Activated CD4-positive, alpha-beta memory T cell treated with anti-CD3 and anti-CD28 coated beads, Interleukin-2, amount 10 ng/mL, durations not matched to agents 7 days and 5 days (primary cell): Measurements from ENCODE around the gene KIAA0040. TPM values are rescaled to one million over a fixed set of nuclear protein-coding genes. Genes with fewer than 3 reads are reported as not detected.

Experiments used
- CTCF ChIA-PET: fragments of 350-600 bp; sonication (Branson Sonifier 250); formaldehyde crosslinking; loops from one replicate; lab custom pipeline; 2021; ENCODE audit warnings: antibody characterized with exemption, inconsistent platforms; lab: Charles Lee
- POLR2A ChIA-PET: fragments of 350-600 bp; sonication (Branson Sonifier 250); formaldehyde crosslinking; loops from one replicate; lab custom pipeline; 2021; ENCODE audit warnings: antibody characterized with exemption; lab: Charles Lee
- DNase-seq: peaks from one replicate; pipeline ENCODE4 v3.0.0-alpha.2; 2020
- H3K27ac Mint-ChIP-seq: one replicate; pipeline ENCODE4 v1.8.0; 2021; ENCODE audit warnings: mild to moderate bottlenecking, mixed read lengths
- H3K27me3 Mint-ChIP-seq: one replicate; pipeline ENCODE4 v1.8.0; 2021; ENCODE audit warnings: mixed read lengths
- H3K36me3 Mint-ChIP-seq: one replicate; pipeline ENCODE4 v1.8.0; 2021; ENCODE audit warnings: low read depth, mixed read lengths
- H3K4me1 Mint-ChIP-seq: one replicate; pipeline ENCODE4 v1.8.0; 2021; ENCODE audit warnings: mixed read lengths
- H3K4me3 Mint-ChIP-seq: one replicate; pipeline ENCODE4 v1.8.0; 2021; ENCODE audit warnings: mild to moderate bottlenecking, mixed read lengths
- H3K9me3 Mint-ChIP-seq: one replicate; pipeline ENCODE4 v1.8.0; 2021; ENCODE audit warnings: mixed read lengths
- total RNA-seq, 2 experiments: library from RNA; stranded (reverse); gene quantifications; one replicate each; pipeline ENCODE4 v1.2.3, GENCODE V29; 2021

KIAA0040 gene
- total RNA-seq, 2 experiments from 2014 or later, result 79.4 to 80.2 TPM

- DNase-seq, result no peak
- H3K9me3 Mint-ChIP-seq, result peaks cover 5% of the 10 kb centered on the region
- ChIA-PET CTCF (interaction anchor here (0.9 to 2.8 kb wide), 4 partner anchors 28 to 70 kb away, joined by 3 to 10 read pairs (median 4); no protein-coding TSS in a partner anchor), POLR2A (no interaction called here)
- H3K27me3 Mint-ChIP-seq, result no peaks in the 10 kb centered on the region
- H3K36me3 Mint-ChIP-seq, result peaks cover 9% of the 10 kb centered on the region
- peaks cover 12% of the 10 kb centered on the region for H3K4me1 Mint-ChIP-seq
- H3K4me3 Mint-ChIP-seq, result no peak overlapping the region
- H3K27ac Mint-ChIP-seq, result no peak overlapping the region
These were observed 23.9 kb upstream of the KIAA0040 start for GRCh38 chr1:175216444-175216843.

DNA sequence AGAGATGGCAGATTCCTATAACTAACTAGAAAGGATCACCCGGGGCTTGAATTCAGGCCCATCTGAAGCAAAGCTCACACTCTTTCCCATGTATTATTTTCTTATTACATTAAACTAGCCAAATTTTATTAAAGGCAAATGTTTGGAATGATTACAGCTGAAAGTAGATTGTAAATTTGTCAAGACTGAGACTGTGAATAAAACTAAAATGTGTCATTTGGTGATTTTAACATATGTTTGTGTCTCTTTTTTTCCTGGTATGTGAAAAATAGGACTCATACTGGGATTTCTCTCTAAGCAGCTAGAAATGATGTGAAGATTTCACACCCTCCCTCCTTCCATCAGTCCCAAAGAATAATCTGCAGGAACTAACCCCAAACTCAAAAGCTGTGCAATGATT is 19.1 kb upstream of the KIAA0040 start:
- no peak overlapping the region for H3K27ac Mint-ChIP-seq
- H3K4me1 Mint-ChIP-seq, result peaks cover 48% of the 10 kb centered on the region
- H3K9me3 Mint-ChIP-seq, result peaks cover 5% of the 10 kb centered on the region
- no peaks in the 10 kb centered on the region for H3K27me3 Mint-ChIP-seq
- POLR2A ChIA-PET, result interaction anchor here (1.4 to 2.3 kb wide), 2 partner anchors 21 to 22 kb away, joined by 4 to 10 read pairs; no protein-coding TSS in a partner anchor
- H3K36me3 Mint-ChIP-seq, result peaks cover 9% of the 10 kb centered on the region
- CTCF ChIA-PET, result interaction anchor here (0.6 to 2.0 kb wide), 5 partner anchors 55 to 106 kb away, joined by 3 to 9 read pairs (median 5); no protein-coding TSS in a partner anchor
- H3K4me3 Mint-ChIP-seq, result no peak overlapping the region
- DNase-seq, result no peak

- ChIA-PET CTCF (interaction anchor here (0.9 to 3.7 kb wide), 6 partner anchors 11 to 107 kb away, joined by 3 to 33 read pairs (median 7); no protein-coding TSS in a partner anchor), POLR2A (interaction anchor here (2.0 to 5.2 kb wide), 2 partner anchors 20 to 187 kb away, joined by 7 to 145 read pairs; partner anchors contain the start of genes KIAA0040 and MRPS14)
- H3K9me3 Mint-ChIP-seq, result peaks cover 5% of the 10 kb centered on the region
- H3K4me3 Mint-ChIP-seq, result no peak overlapping the region
- no peaks in the 10 kb centered on the region for H3K27me3 Mint-ChIP-seq
- H3K36me3 Mint-ChIP-seq, result peaks cover 9% of the 10 kb centered on the region
- H3K27ac Mint-ChIP-seq, result peak overlapping the region; percentile 99
- DNase-seq, result no peak
- peaks cover 49% of the 10 kb centered on the region for H3K4me1 Mint-ChIP-seq
These were observed 18.2 kb upstream of the KIAA0040 start for GRCh38 chr1:175210744-175211143.

DNA sequence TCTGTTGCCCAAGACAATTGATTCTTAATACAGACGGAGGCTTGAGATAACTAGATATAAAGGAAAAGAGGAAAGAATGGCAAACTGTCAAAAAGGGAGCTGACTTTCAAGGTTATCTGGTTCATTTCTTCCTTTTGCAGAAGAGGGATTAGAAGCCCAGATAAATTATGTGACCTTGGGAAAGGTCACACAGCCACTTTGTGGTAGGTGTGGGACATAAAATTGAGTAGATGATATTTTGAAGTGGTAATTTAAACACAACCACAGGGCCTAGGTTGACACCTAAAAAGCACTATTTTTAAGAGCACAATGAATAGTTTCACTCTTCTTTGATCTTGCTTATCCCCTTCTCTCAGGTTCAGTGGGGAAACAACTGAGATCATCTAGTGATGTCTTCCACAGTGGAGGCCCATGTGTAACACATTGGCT is 16.9 kb upstream of the KIAA0040 start:
- Mint-ChIP-seq H3K4me3 (peak overlapping the region; percentile 74), H3K4me1 (peaks cover 50% of the 10 kb centered on the region), H3K36me3 (peaks cover 7% of the 10 kb centered on the region), H3K9me3 (peaks cover 5% of the 10 kb centered on the region), H3K27ac (peak overlapping the region; percentile 99), H3K27me3 (no peaks in the 10 kb centered on the region)
- POLR2A ChIA-PET, result interaction anchor here (0.6 to 5.2 kb wide), 10 partner anchors 9 to 244 kb away, joined by 3 to 145 read pairs (median 4); partner anchors contain the start of genes CACYBP, KIAA0040 and MRPS14
- no peak for DNase-seq
- CTCF ChIA-PET, result interaction anchor here (0.8 to 3.7 kb wide), 11 partner anchors 8 to 211 kb away, joined by 3 to 33 read pairs (median 5); no protein-coding TSS in a partner anchor

GRCh38 chr1:175208773-175209492 is 16.4 kb upstream of the KIAA0040 start:
- POLR2A ChIA-PET, result interaction anchor here (0.6 to 5.2 kb wide), 10 partner anchors 8 to 243 kb away, joined by 3 to 145 read pairs (median 4); partner anchors contain the start of genes CACYBP, KIAA0040 and MRPS14
- peaks cover 54% of the 10 kb centered on the region for H3K4me1 Mint-ChIP-seq
- peak overlapping the region; percentile 99 for H3K27ac Mint-ChIP-seq
- DNase-seq, result peak; percentile 74
- peaks cover 7% of the 10 kb centered on the region for H3K36me3 Mint-ChIP-seq
- H3K9me3 Mint-ChIP-seq, result peaks cover 5% of the 10 kb centered on the region
- CTCF ChIA-PET, result interaction anchor here (0.7 to 3.7 kb wide), 13 partner anchors 9 to 210 kb away, joined by 3 to 33 read pairs (median 5); no protein-coding TSS in a partner anchor
- H3K4me3 Mint-ChIP-seq, result peak overlapping the region; percentile 74
- H3K27me3 Mint-ChIP-seq, result no peaks in the 10 kb centered on the region

- no peak for DNase-seq
- Mint-ChIP-seq H3K27me3 (no peaks in the 10 kb centered on the region), H3K4me3 (no peak overlapping the region), H3K36me3 (no peaks in the 10 kb centered on the region), H3K9me3 (no peaks in the 10 kb centered on the region), H3K27ac (no peak overlapping the region), H3K4me1 (peaks cover 54% of the 10 kb centered on the region)
- ChIA-PET CTCF (interaction anchor here (1.2 to 3.7 kb wide), 6 partner anchors 8 to 109 kb away, joined by 3 to 33 read pairs (median 6); no protein-coding TSS in a partner anchor), POLR2A (interaction anchor here (2.3 to 5.2 kb wide), 2 partner anchors 12 to 17 kb away, joined by 9 to 145 read pairs; partner anchors contain the start of gene KIAA0040)
These were observed 15.4 kb upstream of the KIAA0040 start for GRCh38 chr1:175207971-175208370.

DNA sequence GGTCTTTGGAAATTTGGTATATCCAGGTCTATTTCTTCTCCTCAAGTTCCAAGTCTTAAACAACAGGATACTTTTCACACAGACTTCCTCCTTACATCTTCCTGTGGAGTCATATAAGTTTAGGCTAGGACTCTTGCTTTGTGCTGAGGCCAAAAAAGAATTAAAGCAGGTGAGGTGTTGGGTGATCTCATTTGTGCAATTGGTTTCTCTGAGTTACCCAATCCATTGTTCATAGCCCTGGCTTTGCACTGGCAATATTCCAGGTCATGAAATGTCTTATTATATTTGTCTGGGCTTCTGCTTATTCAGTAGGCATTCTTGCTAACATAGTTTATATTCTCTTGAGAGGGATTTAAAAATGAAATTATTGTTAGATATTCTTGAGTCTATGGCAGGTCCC is 14.1 kb upstream of the KIAA0040 start:
- CTCF ChIA-PET, result interaction anchor here (0.6 kb wide), 1 partner anchor 110 kb away, joined by 3 read pairs; no protein-coding TSS in a partner anchor
- no peaks in the 10 kb centered on the region for H3K36me3 Mint-ChIP-seq

GRCh38 chr1:175204330-175204729 is 11.8 kb upstream of the KIAA0040 start:
- H3K4me3 Mint-ChIP-seq, result no peak overlapping the region
- H3K4me1 Mint-ChIP-seq, result peaks cover 23% of the 10 kb centered on the region
- H3K27ac Mint-ChIP-seq, result no peak overlapping the region
- no peak for DNase-seq
- H3K9me3 Mint-ChIP-seq, result no peaks in the 10 kb centered on the region
- ChIA-PET CTCF (interaction anchor here (0.9 to 1.8 kb wide), 2 partner anchors 15 to 53 kb away, joined by 3 to 5 read pairs; no protein-coding TSS in a partner anchor), POLR2A (interaction anchor here (0.9 to 4.1 kb wide), 2 partner anchors 10 to 14 kb away, joined by 5 to 27 read pairs; no protein-coding TSS in a partner anchor)
- peaks cover under 1% of the 10 kb centered on the region for H3K27me3 Mint-ChIP-seq
- no peaks in the 10 kb centered on the region for H3K36me3 Mint-ChIP-seq

More for the DNA sequence above, 14.1 kb upstream of the KIAA0040 start:
- Mint-ChIP-seq H3K27me3 (no peaks in the 10 kb centered on the region), H3K4me3 (no peak overlapping the region), H3K4me1 (peaks cover 46% of the 10 kb centered on the region), H3K27ac (no peak overlapping the region), H3K9me3 (no peaks in the 10 kb centered on the region)
- POLR2A ChIA-PET, result interaction anchor here (5.2 kb wide), 1 partner anchor 16 kb away, joined by 145 read pairs; the partner anchor contains the start of gene KIAA0040
- no peak for DNase-seq

DNA sequence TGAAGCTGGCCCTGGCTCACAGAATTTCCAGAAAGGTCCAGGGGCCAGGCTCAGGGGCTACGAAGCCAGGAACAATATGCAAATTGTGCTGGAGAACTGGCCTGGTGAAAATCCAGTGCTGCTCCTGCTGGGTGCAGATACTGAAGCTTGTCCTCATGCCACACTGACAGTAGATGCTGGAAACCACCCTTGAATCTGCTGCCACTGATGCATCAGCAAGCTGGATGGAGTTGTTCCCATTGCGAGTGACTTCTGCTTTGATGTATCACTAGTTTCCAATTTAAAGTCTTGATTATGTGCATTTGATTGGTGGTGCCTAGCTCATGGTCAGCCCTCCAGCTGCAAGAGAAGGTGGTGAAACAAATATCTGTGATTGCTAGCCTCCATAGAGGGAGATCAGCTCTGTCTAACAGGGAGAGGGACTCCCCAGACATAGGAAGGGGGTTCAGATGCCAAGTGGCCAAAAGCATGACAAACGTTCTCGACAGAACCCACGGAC is 11.0 kb upstream of the KIAA0040 start:
- DNase-seq, result no peak
- Mint-ChIP-seq H3K4me1 (peaks cover 18% of the 10 kb centered on the region), H3K9me3 (no peaks in the 10 kb centered on the region), H3K27ac (no peak overlapping the region), H3K4me3 (no peak overlapping the region), H3K27me3 (peaks cover 8% of the 10 kb centered on the region), H3K36me3 (no peaks in the 10 kb centered on the region)
- CTCF ChIA-PET, result interaction anchor here (0.9 to 1.8 kb wide), 2 partner anchors 14 to 52 kb away, joined by 3 to 5 read pairs; no protein-coding TSS in a partner anchor
- POLR2A ChIA-PET, result interaction anchor here (0.9 to 4.1 kb wide), 2 partner anchors 10 to 13 kb away, joined by 5 to 27 read pairs; no protein-coding TSS in a partner anchor

- ChIA-PET CTCF (interaction anchor here (1.3 to 1.4 kb wide), 3 partner anchors 8 to 46 kb away, joined by 3 to 4 read pairs (median 3); no protein-coding TSS in a partner anchor), POLR2A (interaction anchor here (0.6 to 4.1 kb wide), 6 partner anchors 8 to 33 kb away, joined by 3 to 27 read pairs (median 4); no protein-coding TSS in a partner anchor)
- H3K4me1 Mint-ChIP-seq, result peaks cover 17% of the 10 kb centered on the region
- H3K36me3 Mint-ChIP-seq, result no peaks in the 10 kb centered on the region
- no peak overlapping the region for H3K4me3 Mint-ChIP-seq
- no peak overlapping the region for H3K27ac Mint-ChIP-seq
- peaks cover 8% of the 10 kb centered on the region for H3K27me3 Mint-ChIP-seq
- DNase-seq, result no peak
- no peaks in the 10 kb centered on the region for H3K9me3 Mint-ChIP-seq
These were observed 8.3 kb upstream of the KIAA0040 start for GRCh38 chr1:175200678-175201521.

GRCh38 chr1:175198332-175198731 is 5.8 kb upstream of the KIAA0040 start:
- POLR2A ChIA-PET, result interaction anchor here (0.8 to 1.7 kb wide), 3 partner anchors 9 to 12 kb away, joined by 3 to 4 read pairs (median 3); no protein-coding TSS in a partner anchor
- peaks cover 18% of the 10 kb centered on the region for H3K4me1 Mint-ChIP-seq
- DNase-seq, result no peak
- H3K27ac Mint-ChIP-seq, result no peak overlapping the region
- no peaks in the 10 kb centered on the region for H3K36me3 Mint-ChIP-seq
- no peak overlapping the region for H3K4me3 Mint-ChIP-seq
- H3K27me3 Mint-ChIP-seq, result peaks cover 8% of the 10 kb centered on the region
- CTCF ChIA-PET, result interaction anchor here (1.1 kb wide), 1 partner anchor 10 kb away, joined by 3 read pairs; no protein-coding TSS in a partner anchor
- H3K9me3 Mint-ChIP-seq, result no peaks in the 10 kb centered on the region
